GM23338 (cell line): ENCODE data around the gene ADGRB2. TPM values are rescaled to one million over a fixed set of nuclear protein-coding genes. Genes with fewer than 3 reads are reported as not detected.

Source experiments
- ATAC-seq: fragments of 200-7000 bp; cut with Tn5 transposase; 3 replicates; pipeline ENCODE4 v1.9.1; 2020
- DNase-seq: peaks from one replicate; pipeline ENCODE4 v3.0.0-alpha.2; 2015; ENCODE audit warnings: low spot score
- H2AFZ ChIP-seq: fragments of 200-600 bp; sonication (generic); 2 replicates; pipeline ENCODE4 v1.8.0; 2016; ENCODE audit warnings: antibody characterized with exemption, mild to moderate bottlenecking, moderate library complexity
- H3F3A ChIP-seq: fragments of 200-600 bp; sonication (generic); replicated peaks from 2 replicates; pipeline ENCODE4 v1.8.0; 2017; ENCODE audit warnings: antibody characterized with exemption, mixed run types, low read depth
- H3K27ac ChIP-seq: fragments of 200-600 bp; sonication (generic); 2 replicates; pipeline ENCODE4 v1.6.1; 2016; ENCODE audit warnings: low read depth
- H3K27me3 ChIP-seq: fragments of 200-600 bp; sonication (generic); 2 replicates; pipeline ENCODE4 v1.8.0; 2016; ENCODE audit warnings: mild to moderate bottlenecking, mixed run types, moderate library complexity; ENCODE audit not compliant: insufficient read depth
- H3K36me3 ChIP-seq: fragments of 200-600 bp; sonication (generic); 2 replicates; pipeline ENCODE4 v1.8.0; 2016; ENCODE audit warnings: mild to moderate bottlenecking; ENCODE audit not compliant: insufficient read depth
- H3K4me1 ChIP-seq: fragments of 200-600 bp; sonication (generic); 2 replicates; pipeline ENCODE4 v1.8.0; 2016; ENCODE audit warnings: mild to moderate bottlenecking, moderate library complexity; ENCODE audit not compliant: insufficient read depth
- H3K4me2 ChIP-seq: fragments of 200-600 bp; sonication (generic); 2 replicates; pipeline ENCODE4 v1.7.1; 2017; ENCODE audit warnings: mixed run types
- H3K4me3 ChIP-seq: fragments of 200-600 bp; sonication (generic); 2 replicates; pipeline ENCODE4 v1.6.1; 2016; ENCODE audit warnings: mixed run types
- H3K79me2 ChIP-seq: fragments of 200-600 bp; sonication (generic); replicated peaks from 2 replicates; pipeline ENCODE4 v1.8.0; 2017; ENCODE audit warnings: mild to moderate bottlenecking; ENCODE audit not compliant: insufficient read depth
- H3K9me2 ChIP-seq: fragments of 200-600 bp; sonication (generic); 2 replicates; pipeline ENCODE4 v1.8.0; 2017; ENCODE audit not compliant: insufficient read depth
- H4K20me1 ChIP-seq: fragments of 200-600 bp; sonication (generic); replicated peaks from 2 replicates; pipeline ENCODE4 v1.8.0; 2017; ENCODE audit warnings: mild to moderate bottlenecking; ENCODE audit not compliant: insufficient read depth
- H3K27ac Mint-ChIP-seq: 2 replicates; pipeline ENCODE4 v1.8.0; 2020; ENCODE audit warnings: inconsistent platforms, mild to moderate bottlenecking, moderate library complexity, mixed read lengths
- H3K27me3 Mint-ChIP-seq: 3 replicates; pipeline ENCODE4 v1.8.0; 2022; ENCODE audit warnings: low read depth, mild to moderate bottlenecking, moderate library complexity, mixed read lengths, inconsistent platforms; ENCODE audit not compliant: insufficient read depth, poor library complexity
- H3K36me3 Mint-ChIP-seq: 3 replicates; pipeline ENCODE4 v1.8.0; 2021; ENCODE audit warnings: low read depth, mild to moderate bottlenecking, inconsistent platforms, moderate library complexity, mixed read lengths
- H3K4me1 Mint-ChIP-seq: 3 replicates; pipeline ENCODE4 v1.8.0; 2020; ENCODE audit warnings: mild to moderate bottlenecking, inconsistent platforms, mixed read lengths
- H3K4me3 Mint-ChIP-seq: 3 replicates; pipeline ENCODE4 v1.8.0; 2021; ENCODE audit warnings: moderate library complexity, mild to moderate bottlenecking, inconsistent platforms, mixed read lengths
- H3K9me3 Mint-ChIP-seq: 3 replicates; pipeline ENCODE4 v1.8.0; 2020; ENCODE audit warnings: moderate library complexity, mild to moderate bottlenecking, inconsistent platforms, mixed read lengths
- CREB1 ChIP-seq: fragments of 250-450 bp; sonication (Bioruptor Pico); IDR thresholded peaks from 2 replicates; pipeline ENCODE4 v1.5.0; 2020; ENCODE audit warnings: low read depth, mild to moderate bottlenecking, moderate library complexity
- CTCF ChIP-seq, 2 experiments: fragments of 200-600 bp in 1 of 2; sonication (generic) in 1 of 2; conservative IDR thresholded peaks; 2 replicates each; pipeline versions ENCODE4 v1.5.1 to v1.6.1; 2016 to 2017; ENCODE audit warnings: antibody characterized with exemption in 2 of 2, low read depth in 2 of 2, mild to moderate bottlenecking in 2 of 2, moderate library complexity in 1 of 2
- EZH2 ChIP-seq: fragments of 200-600 bp; sonication (generic); IDR thresholded peaks from one replicate; pipeline ENCODE4 v1.8.0; 2017; ENCODE audit warnings: antibody characterized with exemption, mild to moderate bottlenecking, low read depth; ENCODE audit not compliant: unreplicated experiment
- EZH2phosphoT487 ChIP-seq: fragments of 200-600 bp; sonication (generic); IDR thresholded peaks from one replicate; pipeline ENCODE4 v1.8.1; 2018; ENCODE audit warnings: antibody characterized with exemption; ENCODE audit not compliant: unreplicated experiment
- POLR2AphosphoS5 ChIP-seq: IDR thresholded peaks from 2 replicates; pipeline ENCODE4 v1.6.1; 2016; ENCODE audit warnings: antibody characterized with exemption, low read depth
- STAT1 ChIP-seq: IDR thresholded peaks from one replicate; pipeline ENCODE4 v1.6.1; 2016; ENCODE audit warnings: antibody characterized with exemption; ENCODE audit not compliant: unreplicated experiment
- ZNF114 ChIP-seq: fragments of 250-450 bp; sonication (Bioruptor Pico); IDR thresholded peaks from 2 replicates; pipeline ENCODE4 v1.5.0; 2020; ENCODE audit warnings: mild to moderate bottlenecking, moderate library complexity
- ZNF331 ChIP-seq: fragments of 250-450 bp; sonication (Bioruptor Pico); IDR thresholded peaks from 2 replicates; pipeline ENCODE4 v1.5.0; 2020; ENCODE audit warnings: low read depth, mild to moderate bottlenecking, moderate library complexity
- ZNF462 ChIP-seq: fragments of 250-450 bp; sonication (Bioruptor Pico); IDR thresholded peaks from 2 replicates; pipeline ENCODE4 v1.5.0; 2020; ENCODE audit warnings: mild to moderate bottlenecking, moderate library complexity
- polyA plus RNA-seq: library from polyadenylated mRNA; unstranded; fragments of >200 nt; fragmentation: Nextera tagmentation; extraction: Ambion mirVana; gene quantifications from 2 replicates; pipeline ENCODE4 v1.2.1, GENCODE V29; 2016
- total RNA-seq: library from RNA; depleted of rRNA; stranded (reverse); fragments of >200 nt; shearing (Covaris generic); gene quantifications from 2 replicates; pipeline ENCODE4 v1.2.3, GENCODE V29; 2014
- TF ChIP-seq, protein P1 (sequence below): IDR thresholded peaks from 2 replicates; pipeline ENCODE4 v1.6.1; 2016; ENCODE audit warnings: antibody characterized with exemption
- TF ChIP-seq, protein P2 (sequence below): IDR thresholded peaks from one replicate; pipeline ENCODE4 v1.6.1; 2018; ENCODE audit warnings: antibody characterized with exemption; ENCODE audit not compliant: unreplicated experiment

Gene ADGRB2
- total and polyA plus RNA-seq, 2 experiments from 2014 or later = 8.0 to 27.8 TPM

- peaks cover 33% of the 10 kb centered on the region for H3K4me1 Mint-ChIP-seq
- H3K9me3 Mint-ChIP-seq = no peaks in the 10 kb centered on the region
- no peaks in the 10 kb centered on the region for H3K9me2 ChIP-seq
- no peaks in the 10 kb centered on the region for H4K20me1 ChIP-seq
- H3K27ac ChIP-seq = no peak overlapping the region
- no peak overlapping the region for H3K27ac Mint-ChIP-seq
- H3F3A ChIP-seq = 0 out of 2 replicates have a peak, but pooled peaks cover 15% of the 10 kb centered on the region
- DNase-seq = no peak
- no peak overlapping the region for H3K4me3 Mint-ChIP-seq
- H3K4me1 ChIP-seq = peaks cover 25% of the 10 kb centered on the region
- no peaks in the 10 kb centered on the region for H3K36me3 Mint-ChIP-seq
- TF ChIP-seq POLR2AphosphoS5 = no peak
- TF ChIP-seq ZNF331 (CRISPR knock-in tag) = no peak
- TF ChIP-seq, protein P1, sequence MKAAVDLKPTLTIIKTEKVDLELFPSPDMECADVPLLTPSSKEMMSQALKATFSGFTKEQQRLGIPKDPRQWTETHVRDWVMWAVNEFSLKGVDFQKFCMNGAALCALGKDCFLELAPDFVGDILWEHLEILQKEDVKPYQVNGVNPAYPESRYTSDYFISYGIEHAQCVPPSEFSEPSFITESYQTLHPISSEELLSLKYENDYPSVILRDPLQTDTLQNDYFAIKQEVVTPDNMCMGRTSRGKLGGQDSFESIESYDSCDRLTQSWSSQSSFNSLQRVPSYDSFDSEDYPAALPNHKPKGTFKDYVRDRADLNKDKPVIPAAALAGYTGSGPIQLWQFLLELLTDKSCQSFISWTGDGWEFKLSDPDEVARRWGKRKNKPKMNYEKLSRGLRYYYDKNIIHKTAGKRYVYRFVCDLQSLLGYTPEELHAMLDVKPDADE = no peak
- TF ChIP-seq STAT1 = no peak
- TF ChIP-seq EZH2phosphoT487 = no peak
- TF ChIP-seq ZNF114 = no peak
- TF ChIP-seq CTCF (conservative IDR thresholded peaks at IDR 0.05; ENCODE audit: low read depth in 2 of 2) = no peak
- TF ChIP-seq, protein P2, sequence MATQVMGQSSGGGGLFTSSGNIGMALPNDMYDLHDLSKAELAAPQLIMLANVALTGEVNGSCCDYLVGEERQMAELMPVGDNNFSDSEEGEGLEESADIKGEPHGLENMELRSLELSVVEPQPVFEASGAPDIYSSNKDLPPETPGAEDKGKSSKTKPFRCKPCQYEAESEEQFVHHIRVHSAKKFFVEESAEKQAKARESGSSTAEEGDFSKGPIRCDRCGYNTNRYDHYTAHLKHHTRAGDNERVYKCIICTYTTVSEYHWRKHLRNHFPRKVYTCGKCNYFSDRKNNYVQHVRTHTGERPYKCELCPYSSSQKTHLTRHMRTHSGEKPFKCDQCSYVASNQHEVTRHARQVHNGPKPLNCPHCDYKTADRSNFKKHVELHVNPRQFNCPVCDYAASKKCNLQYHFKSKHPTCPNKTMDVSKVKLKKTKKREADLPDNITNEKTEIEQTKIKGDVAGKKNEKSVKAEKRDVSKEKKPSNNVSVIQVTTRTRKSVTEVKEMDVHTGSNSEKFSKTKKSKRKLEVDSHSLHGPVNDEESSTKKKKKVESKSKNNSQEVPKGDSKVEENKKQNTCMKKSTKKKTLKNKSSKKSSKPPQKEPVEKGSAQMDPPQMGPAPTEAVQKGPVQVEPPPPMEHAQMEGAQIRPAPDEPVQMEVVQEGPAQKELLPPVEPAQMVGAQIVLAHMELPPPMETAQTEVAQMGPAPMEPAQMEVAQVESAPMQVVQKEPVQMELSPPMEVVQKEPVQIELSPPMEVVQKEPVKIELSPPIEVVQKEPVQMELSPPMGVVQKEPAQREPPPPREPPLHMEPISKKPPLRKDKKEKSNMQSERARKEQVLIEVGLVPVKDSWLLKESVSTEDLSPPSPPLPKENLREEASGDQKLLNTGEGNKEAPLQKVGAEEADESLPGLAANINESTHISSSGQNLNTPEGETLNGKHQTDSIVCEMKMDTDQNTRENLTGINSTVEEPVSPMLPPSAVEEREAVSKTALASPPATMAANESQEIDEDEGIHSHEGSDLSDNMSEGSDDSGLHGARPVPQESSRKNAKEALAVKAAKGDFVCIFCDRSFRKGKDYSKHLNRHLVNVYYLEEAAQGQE = no peak
- TF ChIP-seq ZNF462 (CRISPR knock-in tag) = no peak
- TF ChIP-seq CREB1 = no peak
- no peak for TF ChIP-seq EZH2
- H3K27me3 Mint-ChIP-seq = peaks cover 24% of the 10 kb centered on the region
- H3K79me2 ChIP-seq = no peaks in the 10 kb centered on the region
- no peak for ATAC-seq
- no peaks in the 10 kb centered on the region for H3K27me3 ChIP-seq
- H3K36me3 ChIP-seq = no peaks in the 10 kb centered on the region
- no peak overlapping the region for H3K4me3 ChIP-seq
- H2AFZ ChIP-seq = no peak overlapping the region
- H3K4me2 ChIP-seq = no peak overlapping the region
These were observed 21.1 kb upstream of the ADGRB2 start for GRCh38 chr1:31785020-31785946.
